ENCODE measurements around the gene PTTG2. TPM values are rescaled to one million over a fixed set of nuclear protein-coding genes. Genes with fewer than 3 reads are reported as not detected.

Gene PTTG2
- total RNA-seq, 1 donor from 2014 or later: 1.2 TPM

- Histone ChIP-seq H3K36me3 (no peaks in the 10 kb centered on the region), H3K4me3 (no peak overlapping the region), H3K4me1 (peaks cover 28% of the 10 kb centered on the region), H3K27ac (no peak overlapping the region), H3K9me3 (no peaks in the 10 kb centered on the region), H3K27me3 (ENCODE audit: low read depth) (no peaks in the 10 kb centered on the region)
- DNase-seq (no peak), ATAC-seq (no peak)
- intact Hi-C loops (cut with DNase I): no loop called here
- TF ChIP-seq CTCF (IDR thresholded peaks at IDR 0.05): no peak
Observed at GRCh38 chr4:37981844-37982720, 21.9 kb downstream of the PTTG2 start.

GRCh38 chr4:37982736-37983135, 22.5 kb downstream of the PTTG2 start:
- Histone ChIP-seq H3K27ac (peak overlapping the region; percentile 12), H3K36me3 (no peaks in the 10 kb centered on the region), H3K4me1 (peaks cover 29% of the 10 kb centered on the region), H3K9me3 (no peaks in the 10 kb centered on the region), H3K4me3 (no peak overlapping the region), H3K27me3 (ENCODE audit: low read depth) (no peaks in the 10 kb centered on the region)
- intact Hi-C loops (cut with DNase I): no loop called here
- ATAC-seq (peak in 1 of 2 donors; percentile 55), DNase-seq (no peak)
- no peak for TF ChIP-seq CTCF (IDR thresholded peaks at IDR 0.05)

GRCh38 chr4:37983951-37984350, 23.8 kb downstream of the PTTG2 start:
- intact Hi-C loops (cut with DNase I): no loop called here
- peaks cover 24% of the 10 kb centered on the region for H3K4me1 ChIP-seq
- TF ChIP-seq CTCF (IDR thresholded peaks at IDR 0.05): no peak
- no peak overlapping the region for H3K27ac ChIP-seq
- H3K9me3 ChIP-seq: no peaks in the 10 kb centered on the region
- no peaks in the 10 kb centered on the region for H3K27me3 ChIP-seq (ENCODE audit: low read depth)
- DNase-seq: no peak
- H3K4me3 ChIP-seq: no peak overlapping the region
- no peaks in the 10 kb centered on the region for H3K36me3 ChIP-seq
- no peak for ATAC-seq

- intact Hi-C loops (cut with DNase I): no loop called here
- no peak for ATAC-seq
- H3K4me1 ChIP-seq: peaks cover 41% of the 10 kb centered on the region
- no peaks in the 10 kb centered on the region for H3K36me3 ChIP-seq
- H3K9me3 ChIP-seq: no peaks in the 10 kb centered on the region
- no peak for TF ChIP-seq CTCF (IDR thresholded peaks at IDR 0.05)
- no peak overlapping the region for H3K4me3 ChIP-seq
- no peak for DNase-seq
- H3K27ac ChIP-seq: no peak overlapping the region
- H3K27me3 ChIP-seq (ENCODE audit: low read depth): no peaks in the 10 kb centered on the region
Observed at GRCh38 chr4:37985730-37986275, 25.6 kb downstream of the PTTG2 start.

GRCh38 chr4:37988670-37989069, 28.5 kb downstream of the PTTG2 start:
- Histone ChIP-seq H3K36me3 (no peaks in the 10 kb centered on the region), H3K27ac (no peak overlapping the region), H3K27me3 (ENCODE audit: low read depth) (no peaks in the 10 kb centered on the region), H3K4me3 (no peak overlapping the region), H3K4me1 (peaks cover 41% of the 10 kb centered on the region), H3K9me3 (no peaks in the 10 kb centered on the region)
- no peak for TF ChIP-seq CTCF (IDR thresholded peaks at IDR 0.05)
- intact Hi-C loops (cut with DNase I): no loop called here
- ATAC-seq: peak; percentile 42 to 55
- no peak for DNase-seq

All from lower lobe of right lung (tissue), 2 donors.